Cardiac muscle cell (in vitro differentiated cells and primary cell): ENCODE results near the gene CFAP70. TPM values are rescaled to one million over a fixed set of nuclear protein-coding genes. Genes with fewer than 3 reads are reported as not detected.

Source experiments
- DNase-seq, 2 donors: peaks; one replicate each; pipeline versions ENCODE4 v3.0.0 to v3.0.0-alpha.2; 2010 to 2017; ENCODE audit warnings: low read depth in 1 of 2, low spot score in 1 of 2
- H3K27ac ChIP-seq: fragments of 200-600 bp; sonication (generic); 2 replicates; pipeline ENCODE4 v1.5.1; 2016
- H3K27me3 ChIP-seq: fragments of 200-600 bp; sonication (generic); 2 replicates; pipeline ENCODE4 v1.6.0; 2016; ENCODE audit warnings: control low read depth
- H3K36me3 ChIP-seq: fragments of 200-600 bp; sonication (generic); 2 replicates; pipeline ENCODE4 v1.5.1; 2016; ENCODE audit warnings: control low read depth
- H3K4me1 ChIP-seq: fragments of 200-600 bp; sonication (generic); 2 replicates; pipeline ENCODE4 v1.8.1; 2017; ENCODE audit warnings: low read depth, mild to moderate bottlenecking, mixed run types
- H3K4me3 ChIP-seq: fragments of 200-600 bp; sonication (generic); 2 replicates; pipeline ENCODE4 v1.5.1; 2016; ENCODE audit warnings: mild to moderate bottlenecking
- H3K9me3 ChIP-seq: fragments of 200-600 bp; sonication (generic); 2 replicates; pipeline ENCODE4 v1.5.1; 2017; ENCODE audit warnings: low read depth, mild to moderate bottlenecking, control low read depth
- polyA plus RNA-seq: library from polyadenylated mRNA; unstranded; fragments of >200 nt; fragmentation: Nextera tagmentation; extraction: Ambion mirVana; gene quantifications from 2 replicates; pipeline ENCODE4 v1.2.1, GENCODE V29; 2016
- total RNA-seq: library from RNA; depleted of rRNA; stranded (reverse); fragments of >200 nt; gene quantifications from 2 replicates; pipeline ENCODE4 v1.2.3, GENCODE V29; 2016
- TF ChIP-seq, protein P1 (sequence below): IDR thresholded peaks from 2 replicates; pipeline ENCODE4 v1.5.1; 2012; ENCODE audit warnings: low read depth, mild to moderate bottlenecking, low read length

CFAP70 gene
- total and polyA plus RNA-seq, 2 experiments from 2014 or later = 1.9 to 4.0 TPM

- peaks cover 7% of the 10 kb centered on the region for H3K36me3 ChIP-seq
- H3K27me3 ChIP-seq = no peaks in the 10 kb centered on the region
- H3K9me3 ChIP-seq = no peaks in the 10 kb centered on the region
- no peaks in the 10 kb centered on the region for H3K4me1 ChIP-seq
- H3K4me3 ChIP-seq = no peak overlapping the region
- no peak overlapping the region for H3K27ac ChIP-seq
- no peak for DNase-seq
- TF ChIP-seq, protein P1, sequence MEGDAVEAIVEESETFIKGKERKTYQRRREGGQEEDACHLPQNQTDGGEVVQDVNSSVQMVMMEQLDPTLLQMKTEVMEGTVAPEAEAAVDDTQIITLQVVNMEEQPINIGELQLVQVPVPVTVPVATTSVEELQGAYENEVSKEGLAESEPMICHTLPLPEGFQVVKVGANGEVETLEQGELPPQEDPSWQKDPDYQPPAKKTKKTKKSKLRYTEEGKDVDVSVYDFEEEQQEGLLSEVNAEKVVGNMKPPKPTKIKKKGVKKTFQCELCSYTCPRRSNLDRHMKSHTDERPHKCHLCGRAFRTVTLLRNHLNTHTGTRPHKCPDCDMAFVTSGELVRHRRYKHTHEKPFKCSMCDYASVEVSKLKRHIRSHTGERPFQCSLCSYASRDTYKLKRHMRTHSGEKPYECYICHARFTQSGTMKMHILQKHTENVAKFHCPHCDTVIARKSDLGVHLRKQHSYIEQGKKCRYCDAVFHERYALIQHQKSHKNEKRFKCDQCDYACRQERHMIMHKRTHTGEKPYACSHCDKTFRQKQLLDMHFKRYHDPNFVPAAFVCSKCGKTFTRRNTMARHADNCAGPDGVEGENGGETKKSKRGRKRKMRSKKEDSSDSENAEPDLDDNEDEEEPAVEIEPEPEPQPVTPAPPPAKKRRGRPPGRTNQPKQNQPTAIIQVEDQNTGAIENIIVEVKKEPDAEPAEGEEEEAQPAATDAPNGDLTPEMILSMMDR = no peak
Measured at GRCh38 chr10:73364964-73365363, 6.3 kb upstream of the CFAP70 start.

DNA sequence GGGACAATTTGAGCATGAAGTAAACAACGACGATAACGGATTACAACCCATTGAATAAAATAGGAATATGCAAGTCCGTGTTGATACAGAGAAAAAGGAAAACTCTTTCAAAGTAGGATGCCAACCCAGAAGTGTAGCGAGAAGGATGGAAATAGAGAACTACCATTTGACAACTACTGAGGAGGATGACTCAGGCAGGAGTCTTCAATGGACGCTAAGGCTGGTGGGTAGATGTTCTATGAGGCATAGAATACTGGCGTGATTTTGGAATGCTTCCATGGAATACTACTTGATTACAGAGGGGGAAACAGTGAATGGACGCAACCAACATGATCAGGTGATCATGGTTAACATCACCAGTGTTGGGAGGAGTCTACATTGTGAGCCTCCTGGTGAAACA lies 828 bp upstream of the CFAP70 start:
- H3K27me3 ChIP-seq = peaks cover 20% of the 10 kb centered on the region
- no peak overlapping the region for H3K27ac ChIP-seq
- no peaks in the 10 kb centered on the region for H3K4me1 ChIP-seq
- TF ChIP-seq, protein P1 = no peak
- no peak overlapping the region for H3K4me3 ChIP-seq
- H3K9me3 ChIP-seq = no peaks in the 10 kb centered on the region
- no peak for DNase-seq
- no peaks in the 10 kb centered on the region for H3K36me3 ChIP-seq

DNA sequence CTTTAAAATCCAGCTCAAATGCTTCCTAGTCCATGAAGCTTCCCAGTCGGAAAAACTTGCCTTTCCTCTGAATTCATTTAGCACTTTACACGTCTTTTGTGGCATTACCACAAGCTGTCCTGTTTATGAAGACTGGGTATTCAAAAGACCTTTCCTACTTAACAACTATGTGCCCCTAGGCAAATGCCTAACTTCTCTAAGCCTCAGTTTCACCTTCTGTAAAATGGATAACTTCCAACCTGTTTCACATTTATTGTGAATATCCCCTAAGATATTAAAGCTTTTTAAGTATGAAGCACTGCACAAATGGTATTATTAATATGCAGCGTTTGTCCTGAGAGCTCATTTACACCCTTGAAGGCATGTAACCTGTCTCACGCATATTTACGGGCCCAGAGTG lies 843 bp downstream of the CFAP70 start:
- no peaks in the 10 kb centered on the region for H3K36me3 ChIP-seq
- H3K27ac ChIP-seq = no peak overlapping the region
- DNase-seq = no peak
- peaks cover 31% of the 10 kb centered on the region for H3K27me3 ChIP-seq
- H3K9me3 ChIP-seq = no peaks in the 10 kb centered on the region
- H3K4me3 ChIP-seq = peak overlapping the region; percentile 53
- no peaks in the 10 kb centered on the region for H3K4me1 ChIP-seq
- TF ChIP-seq, protein P1 = no peak

DNA sequence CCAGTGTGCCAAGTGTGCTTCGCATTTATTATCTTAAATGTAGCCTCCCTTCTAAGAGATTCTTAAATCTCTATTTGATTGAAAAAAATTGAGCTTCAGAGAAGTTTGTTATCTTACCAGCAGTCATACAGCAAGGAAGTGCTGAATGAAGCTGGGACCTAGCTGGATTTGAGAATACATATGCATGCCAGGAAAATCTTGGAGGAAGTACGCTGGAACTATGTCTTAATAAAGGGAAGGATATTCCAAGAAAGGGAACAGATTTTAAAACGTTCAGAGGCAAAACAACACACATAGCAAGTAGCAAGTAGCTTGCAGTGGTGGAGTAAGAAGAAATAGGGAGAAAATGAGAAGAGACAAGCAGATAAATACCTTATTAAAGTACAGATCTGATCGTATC lies 1.5 kb downstream of the CFAP70 start:
- peaks cover 31% of the 10 kb centered on the region for H3K27me3 ChIP-seq
- no peaks in the 10 kb centered on the region for H3K4me1 ChIP-seq
- no peak overlapping the region for H3K4me3 ChIP-seq
- H3K36me3 ChIP-seq = no peaks in the 10 kb centered on the region
- peak in 1 of 2 donors; percentile 16 for DNase-seq
- no peak overlapping the region for H3K27ac ChIP-seq
- TF ChIP-seq, protein P1 = no peak
- no peaks in the 10 kb centered on the region for H3K9me3 ChIP-seq

DNA sequence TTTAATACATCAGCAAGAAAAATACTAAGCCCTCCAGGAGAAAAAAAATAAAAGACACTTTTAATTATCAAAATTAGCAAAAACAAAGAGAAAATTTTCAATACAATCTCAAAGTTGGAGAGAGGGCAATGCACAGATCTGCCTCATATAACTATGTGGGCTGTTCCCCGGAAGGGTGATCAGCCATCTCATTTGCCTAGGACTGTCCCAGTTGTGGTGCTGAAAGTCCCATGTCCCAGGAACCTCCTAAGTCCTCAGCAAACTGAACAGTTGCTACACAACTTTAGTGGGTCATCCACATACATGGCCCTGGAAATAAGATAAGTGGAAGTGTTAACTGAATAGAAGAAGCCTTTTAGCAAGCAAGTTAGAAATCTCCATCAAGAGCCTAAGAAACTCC lies 14.4 kb downstream of the CFAP70 start:
- Histone ChIP-seq H3K4me1 (no peaks in the 10 kb centered on the region), H3K36me3 (no peaks in the 10 kb centered on the region), H3K4me3 (no peak overlapping the region)

More for the DNA sequence above, 14.4 kb downstream of the CFAP70 start:
- Histone ChIP-seq H3K9me3 (no peaks in the 10 kb centered on the region), H3K27ac (no peak overlapping the region), H3K27me3 (no peaks in the 10 kb centered on the region)
- DNase-seq = no peak
- TF ChIP-seq, protein P1 = no peak
